Glomerular visceral epithelial cell (primary cell): Measurements from ENCODE around the gene PSMD2.
"Not testable (repeated sequence)": the region's sequence is repeated elsewhere in the genome, so short reads cannot be mapped to it uniquely, and the experiment has no call there.

ENCODE experiments used
- DNase-seq: peaks from one replicate; pipeline ENCODE4 v3.0.0-alpha.2; 2016; ENCODE audit errors: extremely low spot score

The PSMD2 gene

GRCh38 chr3:184339001-184339400, 40.0 kb downstream of the PSMD2 start:
- DNase-seq = no peak

- not testable (repeated sequence) for DNase-seq
Observed at GRCh38 chr3:184339451-184340135, 40.6 kb downstream of the PSMD2 start.

- DNase-seq = no peak
Observed at GRCh38 chr3:184341925-184342324, 42.9 kb downstream of the PSMD2 start.

GRCh38 chr3:184343200-184343876, 44.3 kb downstream of the PSMD2 start:
- DNase-seq = no peak

- no peak for DNase-seq
Observed at GRCh38 chr3:184344579-184345316, 45.7 kb downstream of the PSMD2 start.

- DNase-seq = peak; percentile 85
Observed at GRCh38 chr3:184345317-184346144, 46.5 kb downstream of the PSMD2 start.

- no peak for DNase-seq
Observed at GRCh38 chr3:184346480-184347190, 47.6 kb downstream of the PSMD2 start.

- no peak for DNase-seq
Observed at GRCh38 chr3:184347321-184348056, 48.4 kb downstream of the PSMD2 start.

- no peak for DNase-seq
Observed at GRCh38 chr3:184348057-184348382, 49.0 kb downstream of the PSMD2 start.

GRCh38 chr3:184349563-184350470, 50.8 kb downstream of the PSMD2 start:
- DNase-seq = no peak

GRCh38 chr3:184350618-184351017, 51.6 kb downstream of the PSMD2 start:
- no peak for DNase-seq

- DNase-seq = no peak
Observed at GRCh38 chr3:184351511-184352148, 52.6 kb downstream of the PSMD2 start.

GRCh38 chr3:184352149-184352785, 53.2 kb downstream of the PSMD2 start:
- no peak for DNase-seq

- DNase-seq = no peak
Observed at GRCh38 chr3:184352897-184353545, 54.0 kb downstream of the PSMD2 start.

GRCh38 chr3:184353546-184353941, 54.5 kb downstream of the PSMD2 start:
- no peak for DNase-seq

- DNase-seq = peak; percentile 20
Observed at GRCh38 chr3:184354121-184354728, 55.2 kb downstream of the PSMD2 start.

GRCh38 chr3:184354754-184355153, 55.7 kb downstream of the PSMD2 start:
- no peak for DNase-seq
